OCI-LY3 (cell line): Measurements from ENCODE around the gene VTI1A.

ENCODE experiments used
- H2AFZ ChIP-seq: fragments of 200-600, 300-600 bp; shearing (Covaris generic); 2 replicates; pipeline ENCODE4 v1.6.0; 2014; ENCODE audit warnings: antibody characterized with exemption, low read depth, low read length
- H3K27ac ChIP-seq: fragments of 200-600, 300-600 bp; sonication (generic); 2 replicates; pipeline ENCODE4 v1.5.1; 2014; ENCODE audit warnings: mild to moderate bottlenecking, low read length, moderate library complexity, mixed read lengths
- H3K27me3 ChIP-seq: fragments of 200-600, 300-600 bp; sonication (generic); 2 replicates; pipeline ENCODE4 v1.6.1; 2014; ENCODE audit warnings: low read depth, low read length, mixed read lengths
- H3K36me3 ChIP-seq: fragments of 200-600, 300-600 bp; sonication (generic); replicated peaks from 2 replicates; pipeline ENCODE3; 2014; ENCODE audit warnings: low read depth, low read length, mixed read lengths
- H3K4me1 ChIP-seq: fragments of 300-600, 200-600 bp; sonication (generic); 2 replicates; pipeline ENCODE4 v1.6.1; 2014; ENCODE audit warnings: low read length, mixed read lengths
- H3K4me2 ChIP-seq: fragments of 200-600, 300-600 bp; sonication (generic); 2 replicates; pipeline ENCODE4 v1.6.1; 2014; ENCODE audit warnings: low read length, mixed read lengths
- H3K4me3 ChIP-seq: fragments of 300-600, 200-600 bp; sonication (generic); 2 replicates; pipeline ENCODE4 v1.5.1; 2014; ENCODE audit warnings: antibody characterized with exemption, mild to moderate bottlenecking, low read length, moderate library complexity
- H3K79me2 ChIP-seq: fragments of 300-600, 200-600 bp; shearing (Covaris generic); 2 replicates; pipeline ENCODE4 v1.6.1; 2014; ENCODE audit warnings: mild to moderate bottlenecking, low read length, mixed read lengths
- H3K9ac ChIP-seq: fragments of 300-600, 200-600 bp; shearing (Covaris generic); 2 replicates; pipeline ENCODE4 v1.6.0; 2014; ENCODE audit warnings: mild to moderate bottlenecking, low read length, moderate library complexity
- H3K9me3 ChIP-seq: fragments of 200-600, 300-600 bp; shearing (Covaris generic); 2 replicates; pipeline ENCODE4 v1.6.1; 2014; ENCODE audit warnings: low read length, mixed read lengths; ENCODE audit not compliant: insufficient read depth
- H4K20me1 ChIP-seq: fragments of 200-600, 300-600 bp; sonication (generic); 2 replicates; pipeline ENCODE4 v1.6.1; 2016; ENCODE audit warnings: low read length, mixed read lengths; ENCODE audit not compliant: insufficient read depth
- CTCF ChIP-seq: fragments of 200-600, 300-600 bp; sonication (generic); IDR thresholded peaks from 2 replicates; pipeline ENCODE4 v1.5.1; 2014; ENCODE audit warnings: antibody characterized with exemption, low read length, low read depth
- EZH2phosphoT487 ChIP-seq: fragments of 200-600 bp; shearing (Covaris generic); IDR thresholded peaks from 2 replicates; pipeline ENCODE4 v1.6.1; 2018; ENCODE audit warnings: antibody characterized with exemption, mixed run types, low read depth

The VTI1A gene

DNA sequence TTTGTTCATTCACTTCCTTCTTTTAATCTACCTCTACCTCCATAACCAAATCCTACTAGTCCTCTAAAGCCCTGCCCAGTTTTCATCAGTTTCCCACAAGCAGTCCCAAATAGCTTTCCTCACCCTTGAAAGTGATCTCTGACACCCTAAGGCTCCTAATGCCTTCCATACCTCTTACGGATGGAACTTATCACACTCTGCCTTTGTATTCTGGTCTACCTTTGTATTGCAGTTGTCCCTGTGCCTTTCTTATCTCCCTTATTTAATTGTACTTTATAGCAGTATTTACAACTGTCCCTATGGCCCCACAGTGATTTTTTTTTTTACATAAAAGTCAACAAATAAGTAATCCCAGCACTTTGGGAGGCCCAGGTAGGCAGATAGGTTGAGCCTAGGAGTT, 39.3 kb upstream of the VTI1A start:
- Histone ChIP-seq H2AFZ (no peak overlapping the region), H3K4me3 (no peak overlapping the region), H3K4me2 (no peak overlapping the region), H3K79me2 (no peaks in the 10 kb centered on the region), H3K27ac (no peak overlapping the region), H3K9me3 (no peaks in the 10 kb centered on the region), H3K27me3 (no peaks in the 10 kb centered on the region), H3K9ac (no peak overlapping the region), H4K20me1 (no peaks in the 10 kb centered on the region), H3K4me1 (no peaks in the 10 kb centered on the region), H3K36me3 (peaks cover 16% of the 10 kb centered on the region)
- TF ChIP-seq CTCF: no peak
- TF ChIP-seq EZH2phosphoT487: no peak

GRCh38 chr10:112409299-112409698, 37.7 kb upstream of the VTI1A start:
- Histone ChIP-seq H3K4me2 (no peak overlapping the region), H3K9ac (no peak overlapping the region), H3K36me3 (peaks cover 14% of the 10 kb centered on the region), H3K79me2 (no peaks in the 10 kb centered on the region), H3K4me3 (no peak overlapping the region), H3K27ac (no peak overlapping the region), H3K27me3 (no peaks in the 10 kb centered on the region), H3K4me1 (no peaks in the 10 kb centered on the region), H3K9me3 (no peaks in the 10 kb centered on the region), H4K20me1 (no peaks in the 10 kb centered on the region), H2AFZ (no peak overlapping the region)
- TF ChIP-seq EZH2phosphoT487 (no peak), CTCF (no peak)

- Histone ChIP-seq H3K9ac (no peak overlapping the region), H3K4me1 (no peaks in the 10 kb centered on the region), H3K36me3 (peaks cover 10% of the 10 kb centered on the region), H3K4me3 (no peak overlapping the region), H3K79me2 (no peaks in the 10 kb centered on the region), H3K27ac (no peak overlapping the region), H4K20me1 (no peaks in the 10 kb centered on the region), H3K9me3 (no peaks in the 10 kb centered on the region), H2AFZ (no peak overlapping the region), H3K27me3 (no peaks in the 10 kb centered on the region), H3K4me2 (no peak overlapping the region)
- TF ChIP-seq EZH2phosphoT487 (no peak), CTCF (no peak)
Observed at GRCh38 chr10:112409755-112410154, 37.3 kb upstream of the VTI1A start.

DNA sequence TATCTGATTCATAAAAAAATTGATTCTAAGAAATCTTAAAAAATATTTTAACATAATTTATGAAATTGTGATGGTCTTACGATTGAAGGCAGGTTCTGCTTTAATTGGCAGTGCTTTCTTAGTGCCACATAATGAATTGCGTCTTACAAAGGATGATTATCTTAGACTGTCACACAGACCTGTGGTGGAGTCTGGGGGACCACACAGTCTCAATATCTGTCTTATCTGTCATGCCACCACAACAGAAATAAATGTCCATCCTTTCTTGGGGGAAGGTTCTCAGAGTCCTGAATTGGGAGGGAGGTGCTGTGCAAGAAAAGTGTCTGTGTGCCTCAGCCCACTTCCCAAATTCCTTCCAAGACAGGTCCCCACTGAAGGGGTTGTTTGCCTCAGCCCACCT, 34.3 kb upstream of the VTI1A start:
- Histone ChIP-seq H3K27ac (no peak overlapping the region), H3K4me1 (no peaks in the 10 kb centered on the region), H2AFZ (no peak overlapping the region), H4K20me1 (no peaks in the 10 kb centered on the region), H3K36me3 (peaks cover 6% of the 10 kb centered on the region), H3K4me2 (no peak overlapping the region), H3K4me3 (no peak overlapping the region), H3K27me3 (no peaks in the 10 kb centered on the region), H3K9me3 (no peaks in the 10 kb centered on the region), H3K79me2 (no peaks in the 10 kb centered on the region), H3K9ac (no peak overlapping the region)
- TF ChIP-seq EZH2phosphoT487 (no peak), CTCF (no peak)
